Measurements from ENCODE around the gene CD74. TPM values are rescaled to one million over a fixed set of nuclear protein-coding genes. Genes with fewer than 3 reads are reported as not detected.

The CD74 gene
- total and polyA plus RNA-seq, 2 of the 8 experiments (the other 6 are each of a cell fraction or from before 2014, with no cell fraction given) = 45.9 to 61.0 TPM

- no peak within 1 kb of the TSS for H2BK120ac ChIP-seq (replicated peaks; ENCODE audit: low read depth, low read length)
- H3K23me2 ChIP-seq (ENCODE audit: low read depth, low read length) = 0 out of 2 replicates have a peak, but pooled peaks cover 8% of the 10 kb centered on the region
- H2BK20ac ChIP-seq (ENCODE audit: low read length) = no peak within 1 kb of the TSS
- CTCF ChIA-PET (ENCODE audit: partially characterized antibody) = interaction anchor here (0.8 to 1.8 kb wide), 7 partner anchors 10 to 130 kb away, joined by 3 to 5 read pairs (median 3); partner anchors contain the start of gene RPS14
- POLR2A ChIA-PET (ENCODE audit: partially characterized antibody) = interaction anchor here (0.5 to 32.3 kb wide), 13 partner anchors 10 to 152 kb away, joined by 3 to 455 read pairs (median 6); partner anchors contain the start of genes ARSI and RPS14
- H3K9me3 ChIP-seq (ENCODE audit: insufficient read depth in 2 of 2, low read depth in 1 of 2, low read length in 1 of 2) = no peaks in the 10 kb centered on the region
- H3K4me2 ChIP-seq (ENCODE audit: insufficient read depth in 1 of 2, low read depth in 2 of 2, low read length in 2 of 2) = peak within 1 kb of the TSS; percentile 66 to 77
- peak within 1 kb of the TSS; percentile 83 for H4K91ac ChIP-seq (replicated peaks; ENCODE audit: insufficient read length, low read length)
- peaks cover 20 to 29% (median 24%) of the 10 kb centered on the region in 4 experiments for H3K36me3 ChIP-seq (ENCODE audit: control insufficient read depth in 2 of 4, insufficient read depth in 4 of 4, low read length in 3 of 4)
- H3K27me3 ChIP-seq (replicated peaks in 1 of 4; ENCODE audit: control insufficient read depth in 3 of 4, extremely low read depth in 1 of 4, insufficient read depth in 3 of 4, low read length in 3 of 4) = no peaks in the 10 kb centered on the region
- peak within 1 kb of the TSS; percentile 91 for H2AFZ ChIP-seq (ENCODE audit: low read length)
- H3K56ac ChIP-seq (replicated peaks; ENCODE audit: insufficient read length, low read depth, low read length) = peak within 1 kb of the TSS; percentile 57
- H4K8ac ChIP-seq (ENCODE audit: extremely low read depth, insufficient read depth, low read length) = peak within 1 kb of the TSS; percentile 95
- no peak within 1 kb of the TSS for H2BK12ac ChIP-seq (ENCODE audit: low read depth, low read length)
- H3K4me3 ChIP-seq (ENCODE audit: extremely low read depth in 1 of 4, insufficient read depth in 2 of 4, low read depth in 3 of 4, low read length in 4 of 4) = peak within 1 kb of the TSS; percentile 91 to 99 (median 96)
- peak within 1 kb of the TSS; percentile 93 for H4K5ac ChIP-seq (ENCODE audit: insufficient read length, low read depth, low read length)
- DNase-seq (ENCODE audit: low read depth in 1 of 2, low spot score in 2 of 2) (peak; percentile 91 to 98), FAIRE-seq (no peak)
- no peak within 1 kb of the TSS for H2AK5ac ChIP-seq (ENCODE audit: low read depth, low read length)
- peaks cover 0 to 7% (median 2%) of the 10 kb centered on the region in 4 experiments; a peak in 4 of 7 replicates for H3K4me1 ChIP-seq (replicated peaks in 1 of 4; ENCODE audit: control insufficient read depth in 3 of 4, insufficient read depth in 4 of 4, low read length in 3 of 4)
- H3K79me1 ChIP-seq (ENCODE audit: low read depth, low read length) = peaks cover 19% of the 10 kb centered on the region
- peaks cover 0 to 21% of the 10 kb centered on the region in 2 experiments for H4K20me1 ChIP-seq (replicated peaks in 1 of 2; ENCODE audit: control insufficient read depth in 1 of 2, insufficient read depth in 2 of 2, low read length in 2 of 2)
- no peak within 1 kb of the TSS for H3K14ac ChIP-seq (ENCODE audit: insufficient read length)
- H3K23ac ChIP-seq (ENCODE audit: insufficient read length) = no peak within 1 kb of the TSS
- peak within 1 kb of the TSS; percentile 73 for H3K27ac ChIP-seq (ENCODE audit: low read depth, low read length)
- H2BK5ac ChIP-seq (ENCODE audit: low read depth, low read length) = peak within 1 kb of the TSS; percentile 96
- 1% methylated on average over 65 of the region's 90 CpGs; no CpG with 5 or more reads in 1 of the 2 experiments for WGBS, 2 experiments (ENCODE audit: extremely low coverage in 1 of 2, insufficient coverage in 1 of 2, insufficient read length in 1 of 2, insufficient replicate concordance in 2 of 2, low coverage in 1 of 2, low lambda C conversion rate in 2 of 2, missing lambda C conversion rate in 1 of 2)
- peaks cover 18 to 43% of the 10 kb centered on the region in 2 experiments for H3K79me2 ChIP-seq (ENCODE audit: control insufficient read depth in 1 of 2, insufficient read depth in 2 of 2, low read length in 2 of 2)
- no peak within 1 kb of the TSS for H3K4ac ChIP-seq (replicated peaks; ENCODE audit: insufficient read length, low read depth, low read length)
- no peak within 1 kb of the TSS; the same call in 1 of the 2 replicates for H2BK15ac ChIP-seq (ENCODE audit: low read length)
- peak within 1 kb of the TSS; percentile 81 to 98 (median 88) for H3K9ac ChIP-seq (replicated peaks in 1 of 4; ENCODE audit: extremely low read depth in 1 of 4, low read depth in 3 of 4, low read length in 3 of 4)
- peak within 1 kb of the TSS; percentile 96 for H3K18ac ChIP-seq (ENCODE audit: extremely low read depth, low read length)
- TF ChIP-seq YY1 (IDR thresholded peaks at IDR 0.05; ENCODE audit: low read depth, low read length) (peak; percentile 70; the same call in 1 of the 2 replicates), PHF8 (conservative IDR thresholded peaks at IDR 0.05; ENCODE audit: low read depth, low read length) (peak; percentile 97), POLR2A (IDR thresholded peaks at IDR 0.05; ENCODE audit: control extremely low read depth in 1 of 2, low read depth in 2 of 2, low read length in 2 of 2) (peak; percentile 74 to 82), CHD1 (IDR thresholded peaks at IDR 0.05; ENCODE audit: low read depth, low read length) (no peak), RBBP5 (IDR thresholded peaks at IDR 0.05; ENCODE audit: borderline replicate concordance, low read depth, low read length) (peak; percentile 66; the same call in 1 of the 2 replicates), TAF7 (optimal IDR thresholded peaks at IDR 0.05; ENCODE audit: borderline replicate concordance, low read depth, low read length) (peak; percentile 56), CEBPB (IDR thresholded peaks at IDR 0.05; ENCODE audit: low read depth, low read length) (no peak), BRCA1 (IDR thresholded peaks at IDR 0.05; ENCODE audit: low read depth, low read length) (no peak), EGR1 (IDR thresholded peaks at IDR 0.05; ENCODE audit: borderline replicate concordance, low read depth, low read length) (0 out of 2 replicates have a peak, but pooled peaks have one; percentile 11), CREB1 (IDR thresholded peaks at IDR 0.05) (peak; percentile 33; the same call in 1 of the 2 replicates)
- TF ChIP-seq, protein P1, sequence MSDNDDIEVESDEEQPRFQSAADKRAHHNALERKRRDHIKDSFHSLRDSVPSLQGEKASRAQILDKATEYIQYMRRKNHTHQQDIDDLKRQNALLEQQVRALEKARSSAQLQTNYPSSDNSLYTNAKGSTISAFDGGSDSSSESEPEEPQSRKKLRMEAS (IDR thresholded peaks at IDR 0.05) = 0 out of 2 replicates have a peak, but pooled peaks have one; percentile 37
These were observed 55.1 kb downstream of the CD74 start, which contains the start of gene TCOF1 for GRCh38 chr5:150357326-150358260. Gene TCOF1, plus strand, starts transcription at chr5:150357697. Its CDS starts 50 bp downstream, at chr5:150357747.
